ENCODE data around the gene ITGB1.

Gene ITGB1

DNA sequence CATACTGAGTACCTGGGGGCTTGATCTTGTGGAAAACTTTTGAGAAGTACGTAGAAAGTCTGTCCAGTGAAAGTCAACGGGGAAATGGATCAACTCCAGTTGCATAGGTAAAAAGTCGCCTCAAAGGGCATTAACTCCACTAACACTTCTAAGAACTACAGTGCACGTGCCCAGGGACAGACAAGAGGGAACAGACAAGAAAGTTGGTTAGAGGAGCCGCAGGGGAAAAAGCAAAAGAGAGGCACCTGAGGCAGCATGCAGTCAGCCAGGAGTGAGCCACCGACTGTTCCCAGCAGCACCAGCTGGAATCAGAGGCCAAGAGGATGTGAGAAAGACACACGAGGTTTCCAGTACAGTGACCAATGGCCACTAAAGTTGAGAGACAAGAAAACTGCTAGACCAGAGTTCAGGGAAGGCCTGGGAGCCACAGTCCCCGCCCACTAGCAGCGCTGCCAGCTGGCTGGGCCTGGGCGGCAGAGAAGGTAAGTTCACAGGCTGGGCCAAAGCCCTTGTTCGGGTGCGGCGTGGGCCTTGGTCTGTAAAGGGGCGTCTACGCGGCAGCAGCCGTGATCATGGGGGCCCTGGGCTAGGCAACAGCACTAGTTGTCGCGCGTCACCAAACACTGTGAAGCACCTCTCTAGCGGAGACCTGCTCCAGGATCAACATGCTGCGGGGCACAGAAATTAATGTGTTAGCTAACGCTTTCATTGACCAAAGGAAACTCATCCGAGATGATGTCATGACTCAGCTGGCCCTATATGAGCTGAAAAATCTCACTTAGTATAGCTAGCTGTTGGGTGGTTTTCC, 14.0 kb downstream of the ITGB1 start:
- Histone ChIP-seq H3K27me3 (ENCODE audit: insufficient read depth, low read depth, severe bottlenecking) (no peaks in the 10 kb centered on the region), H3K9me3 (ENCODE audit: severe bottlenecking) (no peaks in the 10 kb centered on the region), H3K27ac (peak overlapping the region; percentile 84), H3K4me3 (ENCODE audit: low read depth, low read length) (peak overlapping the region; percentile 15), H3K36me3 (no peaks in the 10 kb centered on the region)
- TF ChIP-seq, protein P1, sequence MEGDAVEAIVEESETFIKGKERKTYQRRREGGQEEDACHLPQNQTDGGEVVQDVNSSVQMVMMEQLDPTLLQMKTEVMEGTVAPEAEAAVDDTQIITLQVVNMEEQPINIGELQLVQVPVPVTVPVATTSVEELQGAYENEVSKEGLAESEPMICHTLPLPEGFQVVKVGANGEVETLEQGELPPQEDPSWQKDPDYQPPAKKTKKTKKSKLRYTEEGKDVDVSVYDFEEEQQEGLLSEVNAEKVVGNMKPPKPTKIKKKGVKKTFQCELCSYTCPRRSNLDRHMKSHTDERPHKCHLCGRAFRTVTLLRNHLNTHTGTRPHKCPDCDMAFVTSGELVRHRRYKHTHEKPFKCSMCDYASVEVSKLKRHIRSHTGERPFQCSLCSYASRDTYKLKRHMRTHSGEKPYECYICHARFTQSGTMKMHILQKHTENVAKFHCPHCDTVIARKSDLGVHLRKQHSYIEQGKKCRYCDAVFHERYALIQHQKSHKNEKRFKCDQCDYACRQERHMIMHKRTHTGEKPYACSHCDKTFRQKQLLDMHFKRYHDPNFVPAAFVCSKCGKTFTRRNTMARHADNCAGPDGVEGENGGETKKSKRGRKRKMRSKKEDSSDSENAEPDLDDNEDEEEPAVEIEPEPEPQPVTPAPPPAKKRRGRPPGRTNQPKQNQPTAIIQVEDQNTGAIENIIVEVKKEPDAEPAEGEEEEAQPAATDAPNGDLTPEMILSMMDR (IDR thresholded peaks at IDR 0.05; ENCODE audit: low read depth, low read length): no peak
- DNase-seq: peak; percentile 59

DNA sequence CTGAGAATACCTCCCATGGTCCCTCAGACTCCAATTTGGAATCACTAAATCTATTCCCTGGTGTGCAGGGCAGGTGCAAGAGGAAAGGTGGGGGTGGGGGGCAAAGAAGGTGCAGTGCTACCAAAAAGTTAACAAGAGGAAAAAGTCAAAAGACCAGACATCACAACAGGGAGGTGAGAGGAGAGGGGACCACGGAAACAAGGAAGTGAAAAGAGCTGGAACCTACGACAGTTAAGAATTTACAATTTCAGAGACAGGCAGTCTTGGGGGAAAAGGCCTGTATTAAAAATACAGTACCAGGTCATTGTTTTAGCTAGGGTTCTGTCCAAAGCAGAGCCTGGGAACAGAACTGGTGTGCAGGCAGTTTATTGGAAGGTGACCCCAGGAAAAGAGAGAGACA, 14.6 kb downstream of the ITGB1 start:
- H3K4me3 ChIP-seq (ENCODE audit: low read depth, low read length): no peak overlapping the region
- H3K27ac ChIP-seq: peak overlapping the region; percentile 84

DNA sequence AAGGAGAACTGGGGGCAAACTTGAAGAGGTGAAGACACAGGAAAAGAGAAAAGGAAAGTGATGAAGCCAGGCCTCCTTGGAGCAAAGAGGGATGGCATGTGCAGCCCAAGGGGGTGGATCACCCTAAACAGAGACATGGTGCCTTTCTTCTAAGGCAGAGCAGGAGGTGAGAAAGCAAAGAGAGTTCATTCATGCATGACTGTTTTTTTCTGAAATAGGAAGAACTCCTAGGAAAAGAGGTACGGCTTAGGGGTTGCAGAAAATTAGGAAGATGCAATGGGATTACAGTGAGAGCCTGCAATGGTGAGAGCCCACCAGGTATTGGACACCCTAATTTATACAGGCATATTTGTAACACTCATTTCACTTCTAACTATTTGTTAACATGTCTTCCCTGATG, 15.9 kb downstream of the ITGB1 start:
- Histone ChIP-seq H3K9me3 (ENCODE audit: severe bottlenecking) (no peaks in the 10 kb centered on the region), H3K27ac (no peak overlapping the region), H3K4me3 (ENCODE audit: low read depth, low read length) (no peak overlapping the region), H3K27me3 (ENCODE audit: insufficient read depth, low read depth, severe bottlenecking) (no peaks in the 10 kb centered on the region), H3K36me3 (no peaks in the 10 kb centered on the region)
- no peak for DNase-seq
- TF ChIP-seq, protein P1 (IDR thresholded peaks at IDR 0.05; ENCODE audit: low read depth, low read length): no peak

More for the DNA sequence above, 14.6 kb downstream of the ITGB1 start:
- Histone ChIP-seq H3K36me3 (no peaks in the 10 kb centered on the region), H3K27me3 (ENCODE audit: insufficient read depth, low read depth, severe bottlenecking) (no peaks in the 10 kb centered on the region), H3K9me3 (ENCODE audit: severe bottlenecking) (no peaks in the 10 kb centered on the region)
- DNase-seq: no peak
- TF ChIP-seq, protein P1 (IDR thresholded peaks at IDR 0.05; ENCODE audit: low read depth, low read length): no peak

DNA sequence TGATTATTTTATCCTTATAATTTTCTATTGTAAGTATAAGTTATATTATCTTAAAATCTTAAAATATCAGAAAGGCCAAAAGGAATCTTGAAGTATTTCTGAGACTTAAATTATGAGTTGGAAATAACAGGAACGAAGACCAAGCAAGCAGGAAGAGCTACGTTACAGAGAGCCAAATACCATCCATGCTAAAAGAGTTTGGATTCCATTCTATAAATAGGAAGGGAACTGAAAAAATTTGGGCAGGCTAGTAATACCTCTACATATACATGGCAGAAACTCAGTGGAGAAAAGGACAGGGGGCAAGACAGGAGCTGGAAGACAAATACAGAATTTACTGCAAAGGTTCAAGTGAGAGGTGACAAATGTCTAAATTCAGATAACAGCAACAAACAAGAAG, 16.7 kb downstream of the ITGB1 start:
- Histone ChIP-seq H3K27me3 (ENCODE audit: insufficient read depth, low read depth, severe bottlenecking) (no peaks in the 10 kb centered on the region), H3K36me3 (no peaks in the 10 kb centered on the region), H3K4me3 (ENCODE audit: low read depth, low read length) (no peak overlapping the region), H3K9me3 (ENCODE audit: severe bottlenecking) (no peaks in the 10 kb centered on the region), H3K27ac (no peak overlapping the region)
- TF ChIP-seq, protein P1 (IDR thresholded peaks at IDR 0.05; ENCODE audit: low read depth, low read length): no peak
- DNase-seq: no peak

DNA sequence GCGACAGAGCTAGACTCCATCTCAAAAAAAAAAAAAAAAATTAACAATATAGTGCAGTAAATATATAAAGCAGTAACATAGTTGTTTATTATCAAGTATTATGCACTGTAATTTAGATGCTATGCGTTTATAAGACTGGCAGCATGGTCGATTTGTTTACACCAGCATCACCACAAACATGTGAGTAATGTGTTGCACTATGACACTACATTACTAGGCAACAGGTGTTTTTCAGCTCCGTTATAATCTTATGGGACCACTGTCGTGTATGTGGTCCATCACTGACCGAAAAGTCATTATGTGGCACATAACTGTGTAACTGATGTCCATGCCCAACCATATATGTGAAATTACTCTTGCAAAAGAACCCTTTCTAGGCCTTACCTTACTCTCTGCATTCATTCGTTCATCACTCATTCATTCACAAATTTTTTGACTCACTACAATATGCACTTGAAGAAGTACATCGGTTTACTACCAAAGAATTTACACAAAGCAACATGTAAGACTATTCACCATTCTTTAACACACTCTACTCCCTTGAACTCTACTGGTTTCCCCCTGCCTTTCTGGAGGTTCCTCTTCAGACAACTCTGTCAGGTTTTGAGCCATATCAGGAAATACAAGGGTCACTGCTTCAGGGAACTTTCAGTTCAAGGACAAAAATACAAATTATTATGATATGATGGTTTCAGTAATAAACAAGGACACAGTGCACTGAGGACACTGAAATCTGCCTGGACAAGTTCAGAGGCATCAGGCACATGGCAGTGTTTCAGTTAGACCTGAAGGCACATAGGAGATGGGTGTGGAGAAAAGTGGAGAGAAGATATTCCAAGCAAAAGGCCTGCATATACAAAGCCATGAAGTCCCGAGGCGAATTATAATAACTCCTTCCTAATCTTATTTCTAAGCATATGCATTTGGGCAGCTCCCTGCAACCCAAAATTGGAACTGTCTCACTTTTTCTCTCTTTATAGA, 17.4 kb downstream of the ITGB1 start:
- H3K36me3 ChIP-seq: no peaks in the 10 kb centered on the region
- no peak overlapping the region for H3K4me3 ChIP-seq (ENCODE audit: low read depth, low read length)
- DNase-seq: no peak
- H3K9me3 ChIP-seq (ENCODE audit: severe bottlenecking): no peaks in the 10 kb centered on the region
- TF ChIP-seq, protein P1 (IDR thresholded peaks at IDR 0.05; ENCODE audit: low read depth, low read length): no peak
- H3K27ac ChIP-seq: no peak overlapping the region
- no peaks in the 10 kb centered on the region for H3K27me3 ChIP-seq (ENCODE audit: insufficient read depth, low read depth, severe bottlenecking)
